Esophagus (tissue), 2 donors: ENCODE results near the gene MYPN. TPM values are rescaled to one million over a fixed set of nuclear protein-coding genes. Genes with fewer than 3 reads are reported as not detected.
"Not testable (repeated sequence)": the region's sequence is repeated elsewhere in the genome, so short reads cannot be mapped to it uniquely, and the experiment has no call there.

Experiments
- H3K27ac ChIP-seq, 2 donors: one replicate each; pipeline ENCODE4 v1.5.1; 2013; ENCODE audit warnings: low read depth in 2 of 2, mild to moderate bottlenecking in 2 of 2, inconsistent platforms in 1 of 2, low read length in 1 of 2, moderate library complexity in 1 of 2
- H3K27me3 ChIP-seq, 2 donors: one replicate each; pipeline ENCODE4 v1.6.1; 2013; ENCODE audit warnings: low read length in 2 of 2, control low read depth in 1 of 2, mild to moderate bottlenecking in 1 of 2; ENCODE audit not compliant: insufficient read depth in 2 of 2, control insufficient read depth in 1 of 2
- H3K36me3 ChIP-seq, 2 donors: one replicate each; pipeline ENCODE4 v1.6.1; 2013; ENCODE audit warnings: low read length in 1 of 2; ENCODE audit not compliant: control insufficient read depth in 2 of 2, insufficient read depth in 2 of 2
- H3K4me1 ChIP-seq, 2 donors: one replicate each; pipeline ENCODE4 v1.6.1; 2013; ENCODE audit warnings: low read length in 1 of 2; ENCODE audit not compliant: control insufficient read depth in 2 of 2, insufficient read depth in 2 of 2
- H3K4me3 ChIP-seq, 2 donors: one replicate each; pipeline ENCODE4 v1.5.1; 2013; ENCODE audit warnings: low read length in 2 of 2, mild to moderate bottlenecking in 2 of 2, low read depth in 1 of 2, moderate library complexity in 1 of 2
- H3K9me3 ChIP-seq, 2 donors: one replicate each; pipeline ENCODE4 v1.6.1; 2013; ENCODE audit warnings: mild to moderate bottlenecking in 2 of 2, low read depth in 1 of 2, low read length in 1 of 2, moderate library complexity in 1 of 2; ENCODE audit not compliant: control insufficient read depth in 2 of 2, insufficient read depth in 1 of 2
- WGBS, 2 donors: extraction: QIAGEN DNeasy Blood & Tissue Kit; methylation state at CpG; one replicate each; pipeline ENCODE4 v1.1.7; 2013; 5-methylcytosine and 5-hydroxymethylcytosine counted together
- polyA plus RNA-seq, 2 donors: library from polyadenylated mRNA; stranded (reverse); fragments of 200-250 nt; gene quantifications; one replicate each; pipeline ENCODE4 v1.2.3, GENCODE V29; 2013
- donor health status: healthy with polysubstance abuse.
- donor health status: Bipolar disorder and iron deficiency.

Gene MYPN
- polyA plus RNA-seq, 2 donors: 0.01 TPM; not detected in 1

- no peaks in the 10 kb centered on the region for H3K27me3 ChIP-seq
- H3K4me1 ChIP-seq: no peaks in the 10 kb centered on the region
- H3K27ac ChIP-seq: no peak overlapping the region
- 79 to 86% methylated on average over 6 of the region's 6 CpGs for whole genome bisulfite sequencing, 2 donors
- no peak overlapping the region for H3K4me3 ChIP-seq
- no peaks in the 10 kb centered on the region for H3K36me3 ChIP-seq
- no peaks in the 10 kb centered on the region for H3K9me3 ChIP-seq
These were observed 85.0 kb downstream of the MYPN start for GRCh38 chr10:68194290-68194689.

GRCh38 chr10:68195776-68196175, 86.5 kb downstream of the MYPN start:
- WGBS, 2 donors: 83 to 95% methylated on average over 2 of the region's 2 CpGs
- not testable (repeated sequence) for H3K27me3 ChIP-seq, H3K36me3 ChIP-seq

GRCh38 chr10:68196701-68197100, 87.4 kb downstream of the MYPN start:
- 33 to 49% methylated on average over 3 of the region's 3 CpGs for WGBS, 2 donors
- no peak overlapping the region for H3K4me3 ChIP-seq
- no peaks in the 10 kb centered on the region for H3K9me3 ChIP-seq
- peaks cover 0 to 3% of the 10 kb centered on the region in 2 donors for H3K27me3 ChIP-seq
- no peaks in the 10 kb centered on the region for H3K36me3 ChIP-seq
- H3K27ac ChIP-seq: no peak overlapping the region
- no peaks in the 10 kb centered on the region for H3K4me1 ChIP-seq

More at GRCh38 chr10:68195776-68196175, 86.5 kb downstream of the MYPN start:
- not testable (repeated sequence) for H3K9me3 ChIP-seq, H3K4me3 ChIP-seq, H3K4me1 ChIP-seq, H3K27ac ChIP-seq

GRCh38 chr10:68202960-68203353, 93.7 kb downstream of the MYPN start:
- H3K36me3 ChIP-seq: no peaks in the 10 kb centered on the region
- WGBS, 2 donors: 35 to 37% methylated on average over 5 of the region's 5 CpGs
- H3K27me3 ChIP-seq: peaks cover 0 to 3% of the 10 kb centered on the region in 2 donors
- no peaks in the 10 kb centered on the region for H3K9me3 ChIP-seq
- no peak overlapping the region for H3K27ac ChIP-seq
- H3K4me3 ChIP-seq: no peak overlapping the region
- no peaks in the 10 kb centered on the region for H3K4me1 ChIP-seq

- H3K27ac ChIP-seq: no peak overlapping the region
- no peaks in the 10 kb centered on the region for H3K36me3 ChIP-seq
- 60 to 62% methylated on average over 10 of the region's 10 CpGs for WGBS, 2 donors
- H3K4me3 ChIP-seq: no peak overlapping the region
- H3K27me3 ChIP-seq: no peaks in the 10 kb centered on the region
- H3K4me1 ChIP-seq: no peaks in the 10 kb centered on the region
- H3K9me3 ChIP-seq: no peaks in the 10 kb centered on the region
These were observed 99.2 kb downstream of the MYPN start for GRCh38 chr10:68208424-68209042.

- 86 to 89% methylated on average over 1 of the region's 1 CpG for WGBS, 2 donors
These were observed 102.4 kb downstream of the MYPN start for GRCh38 chr10:68211669-68212068.

GRCh38 chr10:68212721-68213352, 103.5 kb downstream of the MYPN start:
- WGBS, 2 donors: 50 to 53% methylated on average over 8 of the region's 8 CpGs

More at GRCh38 chr10:68211669-68212068, 102.4 kb downstream of the MYPN start:
- no peaks in the 10 kb centered on the region for H3K4me1 ChIP-seq
- no peaks in the 10 kb centered on the region for H3K36me3 ChIP-seq
- H3K9me3 ChIP-seq: no peaks in the 10 kb centered on the region
- no peaks in the 10 kb centered on the region for H3K27me3 ChIP-seq
- no peak overlapping the region for H3K4me3 ChIP-seq
- no peak overlapping the region for H3K27ac ChIP-seq

GRCh38 chr10:68218786-68219185, 109.5 kb downstream of the MYPN start:
- no peaks in the 10 kb centered on the region for H3K9me3 ChIP-seq
- 78 to 81% methylated on average over 4 of the region's 4 CpGs for WGBS, 2 donors
- H3K36me3 ChIP-seq: no peaks in the 10 kb centered on the region
- H3K4me1 ChIP-seq: no peaks in the 10 kb centered on the region
- no peak overlapping the region for H3K4me3 ChIP-seq
- no peaks in the 10 kb centered on the region for H3K27me3 ChIP-seq
- no peak overlapping the region for H3K27ac ChIP-seq

More at GRCh38 chr10:68212721-68213352, 103.5 kb downstream of the MYPN start:
- Histone ChIP-seq H3K27me3 (no peaks in the 10 kb centered on the region), H3K36me3 (no peaks in the 10 kb centered on the region), H3K9me3 (no peaks in the 10 kb centered on the region), H3K4me1 (no peaks in the 10 kb centered on the region), H3K4me3 (no peak overlapping the region), H3K27ac (no peak overlapping the region)

- Histone ChIP-seq H3K27me3 (no peaks in the 10 kb centered on the region), H3K36me3 (no peaks in the 10 kb centered on the region), H3K4me1 (no peaks in the 10 kb centered on the region), H3K27ac (no peak overlapping the region), H3K9me3 (no peaks in the 10 kb centered on the region), H3K4me3 (no peak overlapping the region)
These were observed 111.9 kb downstream of the MYPN start for GRCh38 chr10:68221196-68221595.

- no peaks in the 10 kb centered on the region for H3K9me3 ChIP-seq
These were observed 113.1 kb downstream of the MYPN start for GRCh38 chr10:68222391-68222790.

More at GRCh38 chr10:68222391-68222790, 113.1 kb downstream of the MYPN start:
- 66 to 72% methylated on average over 2 of the region's 2 CpGs for WGBS, 2 donors
- no peaks in the 10 kb centered on the region for H3K36me3 ChIP-seq
- no peaks in the 10 kb centered on the region for H3K4me1 ChIP-seq
- H3K27ac ChIP-seq: no peak overlapping the region
- no peak overlapping the region for H3K4me3 ChIP-seq
- H3K27me3 ChIP-seq: no peaks in the 10 kb centered on the region
